GM23338 (cell line): ENCODE data around the gene DUSP3.

ENCODE experiments used
- EZH2 ChIP-seq: fragments of 200-600 bp; sonication (generic); IDR thresholded peaks from one replicate; pipeline ENCODE4 v1.8.0; 2017; ENCODE audit warnings: antibody characterized with exemption, mild to moderate bottlenecking, low read depth; ENCODE audit not compliant: unreplicated experiment
- POLR2AphosphoS5 ChIP-seq: IDR thresholded peaks from 2 replicates; pipeline ENCODE4 v1.6.1; 2016; ENCODE audit warnings: antibody characterized with exemption, low read depth
- TF ChIP-seq, protein P1 (sequence below), 2 experiments: fragments of 200-600 bp in 1 of 2; sonication (generic) in 1 of 2; conservative IDR thresholded peaks; 2 replicates each; pipeline versions ENCODE4 v1.5.1 to v1.6.1; 2016 to 2017; ENCODE audit warnings: antibody characterized with exemption in 2 of 2, low read depth in 2 of 2, mild to moderate bottlenecking in 2 of 2, moderate library complexity in 1 of 2

DNA sequence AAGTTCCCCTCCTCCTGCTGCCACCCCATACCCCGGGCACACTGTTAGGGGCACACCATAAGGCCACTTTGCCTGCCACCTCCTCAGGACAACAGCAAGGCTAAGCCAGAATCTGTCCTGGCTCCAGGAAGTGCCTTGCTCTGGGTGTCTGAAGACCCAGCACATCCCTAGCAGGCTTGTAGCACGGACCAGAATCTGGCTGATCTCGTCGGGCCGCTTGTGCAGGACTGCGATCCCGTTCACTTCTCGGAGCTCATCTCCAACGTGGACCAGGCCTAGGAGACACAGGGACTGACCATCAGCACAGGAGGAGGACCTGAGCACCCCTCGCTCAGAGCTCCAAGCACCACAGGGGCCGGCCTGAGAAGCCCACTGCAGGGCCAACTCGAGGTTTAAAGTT lies 46.8 kb upstream of the DUSP3 start:
- TF ChIP-seq, protein P1, sequence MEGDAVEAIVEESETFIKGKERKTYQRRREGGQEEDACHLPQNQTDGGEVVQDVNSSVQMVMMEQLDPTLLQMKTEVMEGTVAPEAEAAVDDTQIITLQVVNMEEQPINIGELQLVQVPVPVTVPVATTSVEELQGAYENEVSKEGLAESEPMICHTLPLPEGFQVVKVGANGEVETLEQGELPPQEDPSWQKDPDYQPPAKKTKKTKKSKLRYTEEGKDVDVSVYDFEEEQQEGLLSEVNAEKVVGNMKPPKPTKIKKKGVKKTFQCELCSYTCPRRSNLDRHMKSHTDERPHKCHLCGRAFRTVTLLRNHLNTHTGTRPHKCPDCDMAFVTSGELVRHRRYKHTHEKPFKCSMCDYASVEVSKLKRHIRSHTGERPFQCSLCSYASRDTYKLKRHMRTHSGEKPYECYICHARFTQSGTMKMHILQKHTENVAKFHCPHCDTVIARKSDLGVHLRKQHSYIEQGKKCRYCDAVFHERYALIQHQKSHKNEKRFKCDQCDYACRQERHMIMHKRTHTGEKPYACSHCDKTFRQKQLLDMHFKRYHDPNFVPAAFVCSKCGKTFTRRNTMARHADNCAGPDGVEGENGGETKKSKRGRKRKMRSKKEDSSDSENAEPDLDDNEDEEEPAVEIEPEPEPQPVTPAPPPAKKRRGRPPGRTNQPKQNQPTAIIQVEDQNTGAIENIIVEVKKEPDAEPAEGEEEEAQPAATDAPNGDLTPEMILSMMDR (conservative IDR thresholded peaks at IDR 0.05; ENCODE audit: low read depth in 2 of 2), result no peak
- TF ChIP-seq EZH2, result no peak
- TF ChIP-seq POLR2AphosphoS5, result no peak
